Neural progenitor cell (in vitro differentiated cells): ENCODE results near the gene FIP1L1.

Experiments used
- EZH2phosphoT487 ChIP-seq: fragments of 200-600 bp; sonication (generic); IDR thresholded peaks from 2 replicates; pipeline ENCODE4 v1.6.1; 2017; ENCODE audit warnings: antibody characterized with exemption
- TF ChIP-seq, protein P1 (sequence below): fragments of 200-600 bp; sonication (generic); IDR thresholded peaks from 2 replicates; pipeline ENCODE4 v1.5.1; 2017; ENCODE audit warnings: antibody characterized with exemption, mild to moderate bottlenecking

- no peak for TF ChIP-seq EZH2phosphoT487
- TF ChIP-seq, protein P1, sequence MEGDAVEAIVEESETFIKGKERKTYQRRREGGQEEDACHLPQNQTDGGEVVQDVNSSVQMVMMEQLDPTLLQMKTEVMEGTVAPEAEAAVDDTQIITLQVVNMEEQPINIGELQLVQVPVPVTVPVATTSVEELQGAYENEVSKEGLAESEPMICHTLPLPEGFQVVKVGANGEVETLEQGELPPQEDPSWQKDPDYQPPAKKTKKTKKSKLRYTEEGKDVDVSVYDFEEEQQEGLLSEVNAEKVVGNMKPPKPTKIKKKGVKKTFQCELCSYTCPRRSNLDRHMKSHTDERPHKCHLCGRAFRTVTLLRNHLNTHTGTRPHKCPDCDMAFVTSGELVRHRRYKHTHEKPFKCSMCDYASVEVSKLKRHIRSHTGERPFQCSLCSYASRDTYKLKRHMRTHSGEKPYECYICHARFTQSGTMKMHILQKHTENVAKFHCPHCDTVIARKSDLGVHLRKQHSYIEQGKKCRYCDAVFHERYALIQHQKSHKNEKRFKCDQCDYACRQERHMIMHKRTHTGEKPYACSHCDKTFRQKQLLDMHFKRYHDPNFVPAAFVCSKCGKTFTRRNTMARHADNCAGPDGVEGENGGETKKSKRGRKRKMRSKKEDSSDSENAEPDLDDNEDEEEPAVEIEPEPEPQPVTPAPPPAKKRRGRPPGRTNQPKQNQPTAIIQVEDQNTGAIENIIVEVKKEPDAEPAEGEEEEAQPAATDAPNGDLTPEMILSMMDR, result no peak
Measured at GRCh38 chr4:53427366-53427765, 49.9 kb downstream of the FIP1L1 start.
